B cell (primary cell): ENCODE results near the gene DNAJB6.

Experiments used
- EZH2 ChIP-seq: IDR thresholded peaks from 2 replicates; pipeline ENCODE4 v1.6.1; 2012; ENCODE audit warnings: borderline replicate concordance, low read depth, mild to moderate bottlenecking, moderate library complexity, low read length; ENCODE audit not compliant: insufficient read depth, poor library complexity, severe bottlenecking
- TF ChIP-seq, protein P1 (sequence below): fragments of 200-600 bp; IDR thresholded peaks from one replicate; pipeline ENCODE4 v1.8.0; 2022; ENCODE audit warnings: antibody characterized with exemption, mild to moderate bottlenecking

DNA sequence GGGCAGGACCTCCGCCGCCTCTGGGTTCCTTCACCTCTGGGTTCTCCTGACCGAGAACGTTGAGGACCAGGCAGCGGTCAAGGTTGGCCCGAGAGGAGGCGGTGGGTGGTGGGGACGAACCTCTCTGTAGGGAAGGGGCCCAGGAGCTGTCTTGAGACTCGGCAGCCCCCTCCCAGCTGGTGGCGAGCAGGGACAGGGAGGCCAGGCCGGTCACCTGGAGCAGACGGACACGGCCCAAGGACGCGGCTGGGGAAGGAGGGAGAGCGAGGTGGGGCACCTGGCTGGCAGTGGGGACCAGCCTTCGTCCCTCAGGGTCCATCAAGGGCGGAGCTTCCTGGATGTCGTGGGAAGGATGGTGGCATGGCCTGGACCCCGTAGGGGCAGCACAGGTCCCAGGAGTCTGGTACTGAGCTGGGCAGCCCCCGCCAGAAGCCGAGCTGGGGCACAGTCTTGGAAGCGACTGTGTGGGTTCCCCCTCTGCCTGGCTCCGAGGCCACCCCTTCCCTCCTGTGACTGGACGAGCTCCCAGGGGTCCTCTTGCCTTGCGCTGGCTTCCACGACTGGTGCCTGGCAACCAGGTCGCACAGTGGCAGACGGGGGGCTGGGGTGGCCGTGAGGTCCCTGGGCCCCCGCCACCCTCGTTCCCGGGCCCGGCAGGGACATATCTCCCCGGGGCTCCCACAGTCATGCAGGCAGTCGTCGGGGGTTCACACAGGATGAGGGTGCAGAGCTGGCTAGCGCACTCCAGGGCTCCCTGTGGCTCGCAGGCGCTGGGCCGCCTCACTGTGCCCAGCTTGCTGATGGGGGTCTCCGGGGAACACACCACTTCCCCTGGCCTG lies 89.9 kb downstream of the DNAJB6 start:
- TF ChIP-seq, protein P1, sequence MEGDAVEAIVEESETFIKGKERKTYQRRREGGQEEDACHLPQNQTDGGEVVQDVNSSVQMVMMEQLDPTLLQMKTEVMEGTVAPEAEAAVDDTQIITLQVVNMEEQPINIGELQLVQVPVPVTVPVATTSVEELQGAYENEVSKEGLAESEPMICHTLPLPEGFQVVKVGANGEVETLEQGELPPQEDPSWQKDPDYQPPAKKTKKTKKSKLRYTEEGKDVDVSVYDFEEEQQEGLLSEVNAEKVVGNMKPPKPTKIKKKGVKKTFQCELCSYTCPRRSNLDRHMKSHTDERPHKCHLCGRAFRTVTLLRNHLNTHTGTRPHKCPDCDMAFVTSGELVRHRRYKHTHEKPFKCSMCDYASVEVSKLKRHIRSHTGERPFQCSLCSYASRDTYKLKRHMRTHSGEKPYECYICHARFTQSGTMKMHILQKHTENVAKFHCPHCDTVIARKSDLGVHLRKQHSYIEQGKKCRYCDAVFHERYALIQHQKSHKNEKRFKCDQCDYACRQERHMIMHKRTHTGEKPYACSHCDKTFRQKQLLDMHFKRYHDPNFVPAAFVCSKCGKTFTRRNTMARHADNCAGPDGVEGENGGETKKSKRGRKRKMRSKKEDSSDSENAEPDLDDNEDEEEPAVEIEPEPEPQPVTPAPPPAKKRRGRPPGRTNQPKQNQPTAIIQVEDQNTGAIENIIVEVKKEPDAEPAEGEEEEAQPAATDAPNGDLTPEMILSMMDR: no peak
- TF ChIP-seq EZH2: no peak
